GM18519 (cell line): ENCODE measurements around the gene LARP4B.
"Not testable (repeated sequence)": the region's sequence is repeated elsewhere in the genome, so short reads cannot be mapped to it uniquely, and the experiment has no call there.

ENCODE experiments used
- ATAC-seq: cut with Tn5 transposase; IDR thresholded peaks from one replicate; pipeline ENCODE4 v1.9.1; 2021; ENCODE audit warnings: mild to moderate bottlenecking, moderate library complexity; ENCODE audit not compliant: unreplicated experiment, low FRiP score

LARP4B gene

DNA sequence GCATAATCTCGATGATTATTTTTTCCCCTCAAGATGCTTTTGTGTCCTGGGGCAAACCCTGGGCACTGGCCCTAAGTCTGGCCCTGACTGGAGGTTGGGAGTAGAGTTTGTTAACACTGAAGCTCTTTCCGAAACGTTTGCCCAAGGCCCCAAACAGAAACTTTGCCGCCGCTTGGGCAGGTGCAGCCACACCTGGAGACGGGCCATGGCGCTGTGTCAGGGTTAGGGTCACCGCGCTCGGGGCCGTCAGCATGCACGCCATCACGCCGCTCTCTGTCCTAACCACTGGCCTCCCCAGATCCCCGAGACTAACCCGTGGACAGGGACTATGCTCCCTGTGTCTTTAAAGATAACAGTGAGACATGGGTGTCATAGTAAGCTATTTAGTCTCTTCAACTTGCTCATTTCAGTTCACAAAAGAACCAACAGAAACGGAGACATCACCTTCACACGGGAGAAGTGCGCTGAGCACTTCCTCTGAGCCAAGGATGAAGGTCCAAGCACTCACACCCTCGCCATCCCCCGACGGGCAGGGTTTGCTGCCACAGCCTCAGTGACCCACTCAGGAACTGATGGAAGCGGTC is 156.8 kb downstream of the LARP4B start:
- no peak for ATAC-seq

DNA sequence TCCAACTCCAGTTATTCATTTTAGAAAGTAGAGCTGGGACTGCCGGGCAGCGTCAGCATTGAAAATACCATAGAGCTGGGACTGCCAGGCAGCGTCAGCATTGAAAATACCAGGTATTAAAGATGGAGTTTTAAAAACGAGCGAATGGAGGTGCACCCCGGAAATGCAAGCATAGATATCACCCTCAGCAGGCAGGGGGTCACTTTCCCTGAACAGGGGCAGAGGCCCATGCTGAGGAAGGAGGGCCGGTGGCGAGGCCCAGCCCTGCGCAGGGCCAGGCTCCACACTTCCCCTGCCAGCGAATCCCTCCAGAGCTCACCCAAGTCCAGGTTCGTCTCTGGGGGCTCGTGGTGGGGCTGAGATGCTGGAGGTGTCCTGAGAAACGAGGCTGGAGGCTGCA is 157.3 kb downstream of the LARP4B start:
- ATAC-seq: no peak

DNA sequence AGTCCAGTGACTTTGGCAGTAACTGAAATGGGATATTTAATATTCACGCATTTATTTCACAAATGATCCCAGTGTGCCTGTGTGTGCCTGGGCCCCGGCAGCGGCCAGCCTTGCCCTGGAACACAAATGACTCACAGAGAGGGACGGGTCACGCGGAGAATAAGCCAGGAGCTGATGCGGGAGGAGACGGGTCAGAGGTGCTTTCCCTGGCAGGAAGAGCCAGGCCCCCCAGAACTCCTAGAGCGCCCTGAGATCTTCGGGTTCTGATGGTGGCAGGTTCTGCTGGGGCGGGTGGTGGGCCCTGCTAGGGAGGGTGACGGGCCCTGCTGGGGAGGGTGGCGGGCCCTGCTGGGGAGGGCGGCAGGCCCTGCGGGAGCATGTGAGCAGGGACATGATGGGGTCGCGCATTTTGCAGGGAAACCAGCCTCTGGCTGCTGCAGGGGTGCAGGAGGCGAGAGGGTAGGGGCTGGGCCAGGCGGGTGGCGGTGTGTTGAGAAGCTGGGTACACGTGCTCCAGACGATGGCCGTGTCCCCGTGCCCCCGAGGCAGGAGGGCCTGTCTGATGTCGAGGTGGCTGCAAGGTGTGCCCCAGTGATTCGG is 157.8 kb downstream of the LARP4B start:
- no peak for ATAC-seq

DNA sequence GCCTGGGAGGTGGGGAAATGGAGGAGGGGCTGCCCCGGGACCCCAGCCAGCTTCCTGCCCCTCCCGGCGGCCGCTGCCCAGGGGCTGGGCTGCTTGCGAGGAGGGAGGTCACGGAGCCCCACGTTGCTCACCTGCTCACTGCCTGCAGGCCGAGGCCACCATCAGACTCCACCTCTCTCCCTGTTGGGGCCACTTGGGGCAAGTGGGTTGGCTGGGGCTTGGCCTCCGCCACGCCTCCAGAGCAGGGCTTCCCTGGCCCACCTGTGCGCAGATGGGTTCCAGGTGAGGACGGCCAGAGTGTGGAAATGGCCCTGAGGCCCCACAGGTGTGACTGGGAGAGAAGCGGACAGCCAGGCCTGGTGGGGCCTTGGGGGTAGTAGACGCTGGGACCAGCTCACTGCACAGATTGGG is 159.3 kb downstream of the LARP4B start:
- ATAC-seq: no peak

DNA sequence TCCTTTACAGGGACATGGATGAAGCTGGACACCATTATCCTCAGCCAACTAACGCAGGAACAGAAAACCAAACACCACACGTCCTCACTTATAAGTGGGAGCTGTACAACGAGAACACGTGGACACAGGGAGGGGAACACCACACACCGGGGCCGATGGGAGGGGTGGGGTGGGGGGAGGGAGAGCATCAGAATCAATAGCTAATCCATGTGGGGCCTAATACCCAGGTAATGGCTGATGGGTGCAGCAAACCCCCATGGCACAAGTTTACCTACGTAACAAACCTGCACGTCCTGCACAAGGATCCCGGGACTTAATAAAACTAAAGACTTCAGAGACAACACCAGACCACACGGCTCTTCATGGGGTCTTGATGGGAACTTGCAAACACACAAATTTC is 159.9 kb downstream of the LARP4B start:
- ATAC-seq: no peak

DNA sequence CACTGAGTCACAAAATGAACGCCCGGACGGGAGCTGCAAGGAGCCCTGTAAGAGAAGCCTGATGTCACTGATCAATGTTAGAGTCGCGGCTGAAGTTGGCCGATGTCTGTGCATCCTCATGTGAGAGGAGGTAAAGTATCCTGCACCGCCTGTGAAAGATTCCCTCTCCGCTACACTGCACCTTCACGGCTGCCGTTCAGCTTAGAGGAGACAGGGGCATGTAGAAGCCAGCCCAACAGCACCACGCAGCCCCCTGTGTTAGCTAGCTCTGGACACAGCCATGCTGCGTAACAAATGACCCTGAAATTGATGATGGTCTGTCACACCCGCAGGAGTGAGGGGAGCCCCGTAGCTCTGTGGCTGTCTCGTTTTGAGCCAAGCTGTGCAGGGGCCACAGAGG is 160.5 kb downstream of the LARP4B start:
- no peak for ATAC-seq

DNA sequence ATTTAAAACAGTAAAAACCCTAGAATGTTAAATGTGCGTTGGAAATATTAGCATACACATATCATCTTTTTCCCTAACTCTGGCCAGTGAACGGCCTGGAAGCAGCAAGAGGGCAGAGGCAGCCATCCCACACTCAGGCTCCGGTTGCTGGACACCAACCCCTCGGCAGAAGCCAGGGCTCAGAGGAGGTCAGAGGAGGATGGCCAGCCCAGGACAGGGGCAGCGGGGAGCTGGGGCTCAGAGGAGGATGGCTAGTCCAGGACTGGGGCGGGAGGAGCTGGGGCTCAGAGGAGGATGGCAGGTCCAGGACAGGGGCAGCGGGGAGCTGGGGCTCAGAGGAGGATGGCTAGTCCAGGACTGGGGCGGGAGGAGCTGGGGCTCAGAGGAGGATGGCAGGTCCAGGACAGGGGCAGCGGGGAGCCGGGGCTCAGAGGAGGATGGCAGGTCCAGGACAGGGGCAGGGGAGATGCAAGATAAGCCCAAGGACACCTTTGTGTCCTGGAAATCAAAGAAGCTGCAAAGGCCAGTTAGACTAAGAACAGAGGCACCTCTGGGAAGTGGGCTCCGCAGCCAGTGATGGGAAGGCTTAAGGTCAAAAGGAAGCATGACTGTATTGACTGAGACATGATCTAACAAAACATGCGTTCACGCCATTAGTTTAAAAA is 161.3 kb downstream of the LARP4B start:
- ATAC-seq: not testable (repeated sequence)

DNA sequence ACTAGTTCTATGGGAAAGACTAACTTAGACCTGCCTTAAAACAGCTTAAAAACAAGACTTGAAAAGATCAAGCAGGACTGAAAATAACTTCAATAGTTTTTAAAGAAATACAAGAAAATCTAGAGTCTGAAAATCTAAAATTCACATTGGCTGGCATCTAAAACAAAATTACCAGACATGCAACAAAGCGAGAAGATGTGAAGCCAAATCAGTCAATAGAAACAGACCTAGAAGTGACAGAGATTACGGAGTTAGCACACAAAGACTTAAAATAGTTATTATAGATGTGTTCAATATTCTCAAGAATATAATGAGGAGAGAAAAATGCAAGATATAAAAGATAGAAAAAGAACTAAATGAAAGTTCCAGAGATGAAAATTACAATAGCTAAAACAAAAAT is 163.7 kb downstream of the LARP4B start:
- no peak for ATAC-seq

DNA sequence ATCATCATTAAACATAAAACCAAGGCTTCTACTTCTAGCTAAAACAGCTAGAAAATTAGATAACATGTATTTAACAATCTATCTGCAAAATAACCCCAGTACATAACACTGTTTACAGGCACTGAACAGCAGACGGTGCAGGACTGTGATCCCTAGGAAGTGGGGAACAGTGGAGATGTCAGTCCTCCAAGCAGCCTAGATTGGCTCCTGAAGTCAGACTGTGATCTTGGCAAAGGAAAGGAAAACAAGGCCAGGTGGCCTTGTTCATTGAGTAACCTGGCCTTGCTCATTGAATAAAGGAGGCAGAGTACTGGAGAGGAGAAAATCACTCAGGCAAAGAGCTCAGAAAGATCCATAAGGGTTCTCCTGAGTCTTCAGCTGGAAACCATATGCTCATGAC is 164.3 kb downstream of the LARP4B start:
- no peak for ATAC-seq

DNA sequence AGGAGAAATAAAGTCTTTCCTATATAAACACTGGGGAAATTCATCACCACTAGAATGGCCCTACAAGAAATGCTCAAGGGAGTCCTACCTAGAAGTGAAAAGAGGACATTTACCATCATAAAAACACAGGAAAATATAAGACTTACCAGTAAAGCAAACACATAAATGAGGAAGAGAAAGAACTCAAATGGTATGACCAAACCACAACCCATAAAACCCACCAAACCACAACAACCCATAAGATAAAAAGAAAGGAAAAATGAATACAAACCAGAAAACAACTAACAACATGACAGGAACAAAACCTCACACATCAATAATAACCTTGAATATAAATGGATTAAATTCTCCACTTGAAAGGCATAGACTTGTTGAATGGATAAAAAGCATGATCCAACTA is 170.1 kb downstream of the LARP4B start:
- no peak for ATAC-seq

DNA sequence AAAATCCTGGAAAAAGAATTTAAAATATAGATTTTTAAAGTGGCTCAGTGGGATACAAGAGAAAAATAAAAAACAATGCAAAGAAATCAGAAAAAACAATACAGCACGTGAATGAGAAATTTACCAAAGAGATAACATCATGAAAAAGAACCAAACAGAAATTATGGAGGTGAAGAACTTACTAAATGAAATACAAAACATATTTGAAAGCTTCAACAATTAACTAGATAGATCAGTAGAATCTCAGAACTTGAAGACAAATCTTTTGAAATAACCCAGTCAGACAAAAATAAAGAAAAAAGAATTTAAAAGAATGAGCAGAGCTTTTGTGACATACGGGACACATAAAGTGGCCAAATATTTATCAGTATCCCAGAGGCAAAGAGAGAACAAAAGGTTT is 170.9 kb downstream of the LARP4B start:
- no peak for ATAC-seq

DNA sequence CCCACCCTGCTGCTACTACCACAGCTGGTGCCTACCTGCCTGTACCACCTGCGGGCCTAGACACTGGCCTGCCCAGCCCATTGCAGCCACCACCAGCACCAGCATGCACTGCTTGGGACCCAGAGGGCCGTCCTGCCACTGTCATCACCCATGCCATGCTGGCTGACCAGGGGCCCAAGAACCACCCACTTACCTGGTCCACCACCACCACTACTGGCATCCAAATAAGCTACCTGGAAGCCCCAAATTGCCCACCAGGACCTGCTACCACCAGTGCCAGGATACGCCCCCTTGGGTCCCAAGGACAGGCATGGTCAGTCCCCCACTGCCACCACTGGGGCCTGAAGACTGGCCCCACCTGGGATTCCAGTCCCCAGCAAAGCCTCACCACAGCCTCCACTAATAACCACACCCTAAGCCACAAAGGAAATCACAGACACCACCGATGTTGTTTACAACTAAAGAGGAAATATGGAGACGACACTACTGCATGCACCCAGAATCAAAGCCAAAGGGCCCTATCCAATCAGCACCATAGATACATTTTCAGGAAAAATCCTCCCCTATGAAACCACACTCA is 171.5 kb downstream of the LARP4B start:
- ATAC-seq: no peak
